C4-2B (cell line): ENCODE data around the gene CTSL.

Experiments used
- H3K27ac ChIP-seq: fragments of 450-650 bp; 2 replicates; pipeline ENCODE4 v1.5.1; 2017
- CTCF ChIP-seq: fragments of 450-650 bp; conservative IDR thresholded peaks from 2 replicates; pipeline ENCODE4 v1.5.1; 2017; ENCODE audit warnings: mild to moderate bottlenecking
- ZFX ChIP-seq: fragments of 450-650 bp; IDR thresholded peaks from 2 replicates; pipeline ENCODE4 v1.6.1; 2017

Gene CTSL

GRCh38 chr9:87776481-87777379, 50.8 kb downstream of the CTSL start:
- H3K27ac ChIP-seq = no peak overlapping the region
- TF ChIP-seq ZFX = no peak
- TF ChIP-seq CTCF = no peak

DNA sequence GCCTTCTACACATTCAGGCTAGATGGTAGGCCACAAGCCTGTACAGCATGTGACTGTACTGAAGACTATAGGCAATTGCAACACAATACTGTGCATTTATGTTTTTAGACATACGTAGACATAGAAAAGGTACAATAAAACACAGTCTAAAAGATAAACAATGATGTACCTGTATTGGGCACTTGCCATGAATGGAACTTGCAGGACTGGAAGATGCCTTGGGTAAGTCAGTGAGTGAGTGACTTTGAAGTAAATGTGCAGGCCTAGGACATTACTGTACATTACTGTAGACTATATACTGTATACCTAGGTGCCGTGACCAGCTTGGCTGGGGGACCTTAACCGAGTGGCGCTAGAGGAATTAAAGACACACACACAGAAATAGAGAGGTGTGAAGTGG, 53.1 kb downstream of the CTSL start:
- H3K27ac ChIP-seq = no peak overlapping the region
- TF ChIP-seq CTCF = no peak
- TF ChIP-seq ZFX = no peak
